ENCODE results near the gene MRPL22.
"Not testable (repeated sequence)": the region's sequence is repeated elsewhere in the genome, so short reads cannot be mapped to it uniquely, and the experiment has no call there.

The MRPL22 gene

DNA sequence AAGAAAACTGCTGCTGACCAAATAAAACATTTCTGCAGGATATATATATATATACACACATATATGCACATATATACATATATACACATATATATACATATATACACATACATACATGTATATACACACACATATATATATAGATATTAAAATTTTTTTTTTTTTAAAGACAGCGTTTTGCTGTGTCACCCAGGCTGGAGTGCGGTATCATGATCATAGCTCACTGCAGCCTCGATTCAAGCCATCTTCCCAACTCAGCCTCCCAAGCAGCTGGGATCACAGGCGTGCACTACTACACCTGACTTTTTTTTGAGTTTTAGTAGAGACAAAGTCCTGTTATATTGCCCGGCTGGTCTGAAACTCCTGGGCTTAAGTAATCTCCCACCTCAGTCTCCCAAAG, 2.7 kb downstream of the MRPL22 start:
- DNase-seq = no peak

DNA sequence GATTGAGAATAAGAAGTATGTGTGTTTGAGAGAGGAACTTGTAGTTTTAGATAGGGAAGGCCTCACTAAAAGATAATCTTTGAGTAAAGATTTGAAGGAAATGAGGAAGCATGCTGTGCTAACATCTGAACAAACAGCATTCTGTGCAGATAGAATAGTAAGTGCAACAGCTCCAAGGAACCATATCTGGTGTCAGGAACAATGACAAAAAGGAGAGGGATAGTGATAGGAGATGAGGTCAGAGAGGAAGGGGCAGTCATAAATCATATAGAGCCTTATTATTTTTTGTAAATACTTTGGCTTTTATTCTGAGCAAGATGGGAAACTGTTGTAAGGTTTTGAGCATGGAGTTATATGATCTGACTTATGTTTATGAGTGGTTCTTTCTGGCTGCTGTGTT, 3.8 kb downstream of the MRPL22 start:
- DNase-seq = no peak

DNA sequence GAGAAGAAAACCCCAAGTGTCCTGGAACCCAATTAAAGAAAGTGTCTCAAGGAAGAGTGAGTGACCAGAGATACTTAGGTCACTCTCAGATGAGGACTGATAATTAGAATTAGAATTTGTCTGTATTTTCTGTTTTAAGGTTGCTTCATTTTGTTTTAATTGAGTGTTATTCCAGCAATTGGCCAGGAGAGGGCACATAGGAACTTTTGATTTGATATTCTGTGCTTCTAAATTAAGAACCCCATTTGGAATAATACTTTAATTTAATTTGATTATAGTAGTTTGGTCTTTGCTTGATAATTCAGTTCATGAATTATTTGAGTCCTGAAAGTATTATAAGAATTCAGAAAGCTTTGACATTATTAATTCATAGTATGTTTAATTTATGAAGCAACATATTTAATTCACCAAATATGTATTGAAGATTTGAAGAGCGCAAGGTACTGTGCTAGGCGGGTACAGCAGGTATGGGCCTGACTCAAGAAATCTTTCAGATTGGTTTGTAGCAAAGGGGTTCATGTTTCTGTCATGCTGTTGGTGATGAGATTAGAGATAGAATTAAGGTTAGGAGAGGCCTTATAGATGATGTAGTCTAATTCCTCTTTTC, 4.9 kb downstream of the MRPL22 start:
- peak; percentile 8 for DNase-seq

DNA sequence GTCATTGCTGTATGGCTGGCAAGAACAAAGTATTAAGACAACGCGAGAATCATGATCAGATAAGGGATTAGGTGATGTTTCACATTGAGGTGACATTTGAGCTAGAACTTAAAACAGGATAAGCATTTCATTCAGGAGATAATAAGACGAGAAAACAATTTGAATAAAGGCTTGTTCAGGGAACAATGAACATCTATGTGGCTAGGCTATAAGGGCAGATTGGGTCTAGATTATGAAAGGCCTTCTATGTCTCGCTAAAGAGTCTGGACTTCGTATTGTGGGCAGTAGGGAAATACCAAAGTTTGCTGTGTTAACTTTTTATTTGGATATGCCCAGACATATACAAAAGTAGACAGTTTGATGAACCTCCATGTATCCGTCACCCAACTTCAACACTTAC, 6.9 kb downstream of the MRPL22 start:
- DNase-seq = no peak

DNA sequence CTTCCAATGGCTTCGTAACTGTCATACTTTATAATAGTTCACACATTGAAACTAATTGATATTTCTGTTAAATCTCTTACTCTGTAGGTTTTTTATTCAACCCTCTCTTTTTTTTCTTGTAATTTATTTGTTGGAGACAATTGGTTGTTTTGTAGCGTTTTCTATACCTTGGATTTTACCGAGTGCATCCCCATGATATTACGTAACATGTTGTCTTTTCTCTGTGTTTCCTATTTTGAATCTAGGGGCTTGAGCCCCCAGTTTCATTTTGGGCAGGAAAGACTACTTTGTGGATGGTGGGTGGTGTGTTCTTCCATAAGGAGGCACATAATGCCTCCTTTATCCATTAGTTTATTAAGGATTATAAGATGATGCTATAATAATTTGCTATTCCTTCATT, 7.4 kb downstream of the MRPL22 start:
- no peak for DNase-seq

DNA sequence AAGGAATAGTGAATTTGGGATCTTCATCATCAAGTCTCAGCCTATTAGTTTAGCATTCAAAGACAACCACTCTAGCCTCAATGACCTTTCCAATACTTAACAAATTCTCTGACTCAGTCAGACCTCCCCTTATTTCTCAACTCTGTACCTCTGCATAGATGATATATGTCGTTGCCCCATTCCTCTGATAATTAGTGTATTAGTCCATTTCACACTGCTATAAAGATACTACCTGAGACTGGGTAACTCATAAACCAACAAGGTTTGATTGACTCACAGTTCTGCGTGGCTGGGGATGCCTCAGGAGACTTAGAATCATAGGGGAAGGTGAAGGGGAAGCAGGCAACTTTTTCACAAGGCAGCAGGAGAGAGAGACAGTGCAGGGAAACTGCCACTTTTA, 8.9 kb downstream of the MRPL22 start:
- DNase-seq = no peak

DNA sequence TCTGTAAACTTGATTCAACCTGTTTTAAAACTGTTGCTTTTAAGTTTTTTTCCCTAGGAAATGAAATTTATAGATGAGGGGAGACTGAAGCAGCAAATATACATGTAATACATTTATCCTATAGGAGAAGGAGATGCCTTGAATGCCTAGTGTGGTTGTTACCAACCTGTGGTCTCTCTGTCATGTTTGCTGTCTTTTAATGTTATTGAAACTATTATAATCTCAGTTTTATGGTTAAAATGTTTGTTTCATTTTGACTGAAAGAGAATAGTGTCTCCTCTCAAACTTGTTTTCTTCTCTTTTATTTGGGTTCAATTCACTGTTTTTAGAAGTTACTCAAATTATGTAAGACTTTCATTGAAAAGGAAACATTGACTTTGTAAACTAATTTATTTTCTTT, 15.8 kb downstream of the MRPL22 start:
- DNase-seq = no peak

DNA sequence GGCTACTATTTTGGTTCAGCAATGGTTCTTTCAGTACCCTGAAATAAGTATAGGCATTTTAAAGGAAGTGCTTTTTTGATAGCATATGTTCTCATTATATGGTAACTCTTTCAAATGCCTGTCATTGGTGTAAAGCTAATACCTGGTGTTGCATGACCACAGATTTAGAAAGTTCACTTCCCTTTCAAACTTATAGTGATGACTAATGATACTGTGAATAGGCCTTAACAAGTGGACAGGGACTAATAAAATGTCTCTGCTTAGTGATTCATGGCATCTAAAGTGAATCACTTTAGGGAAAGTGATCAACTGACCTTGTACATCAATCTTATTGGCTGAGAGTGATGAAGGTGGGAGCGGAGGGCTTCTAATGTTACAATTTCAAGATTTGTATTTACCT, 21.6 kb downstream of the MRPL22 start:
- no peak for DNase-seq

DNA sequence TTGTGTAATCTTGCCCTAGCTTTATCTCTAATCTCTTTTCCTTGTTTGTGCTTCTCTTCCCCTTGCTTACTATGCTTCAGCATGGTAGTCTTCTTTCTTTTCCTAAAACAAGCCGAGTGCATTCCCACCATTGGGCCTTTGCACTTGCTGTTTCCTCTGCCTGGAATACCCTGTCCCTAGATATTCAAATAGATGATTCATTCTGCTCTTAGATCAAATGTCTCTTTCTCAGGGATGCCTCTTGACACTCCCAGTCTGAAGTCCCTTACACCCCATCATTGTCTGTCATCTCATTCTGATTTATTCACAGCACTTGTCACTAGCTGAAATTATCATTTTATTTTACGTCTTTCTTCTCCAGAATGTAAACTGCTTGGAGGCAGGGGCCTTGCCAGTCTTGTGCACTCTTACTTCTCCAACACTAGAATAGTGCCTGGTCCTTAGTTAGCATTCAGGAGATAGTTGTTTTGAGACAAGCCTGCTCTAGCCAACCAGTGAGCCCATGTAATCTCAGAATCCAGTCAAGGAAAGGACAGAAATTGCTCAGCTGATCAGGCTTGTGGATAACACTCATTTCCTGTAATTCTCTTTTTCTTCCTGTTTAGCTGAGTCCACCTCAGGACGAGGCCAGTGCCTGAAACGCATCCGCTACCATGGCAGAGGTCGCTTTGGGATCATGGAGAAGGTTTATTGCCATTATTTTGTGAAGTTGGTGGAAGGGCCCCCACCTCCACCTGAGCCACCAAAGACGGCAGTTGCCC, 25.4 kb downstream of the MRPL22 start:
- DNase-seq = no peak

DNA sequence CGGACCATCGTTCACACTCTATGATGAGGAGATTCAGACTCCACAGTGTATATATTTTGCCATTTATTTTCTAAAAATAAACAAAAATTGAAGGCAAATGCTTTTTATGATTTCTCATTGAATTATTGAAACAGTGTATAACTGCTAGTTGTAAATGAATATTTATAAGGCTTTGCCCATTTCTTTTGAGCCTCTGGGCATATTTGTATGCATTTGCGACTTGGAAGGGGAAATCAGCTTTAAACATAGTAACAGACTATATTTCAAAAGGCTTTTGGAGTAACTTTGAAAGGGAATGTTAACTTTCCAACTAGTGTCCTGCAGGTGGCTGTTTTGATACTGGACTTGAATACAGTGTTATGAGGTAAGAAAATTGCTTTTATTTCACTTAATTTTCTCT, 26.0 kb downstream of the MRPL22 start:
- no peak for DNase-seq

DNA sequence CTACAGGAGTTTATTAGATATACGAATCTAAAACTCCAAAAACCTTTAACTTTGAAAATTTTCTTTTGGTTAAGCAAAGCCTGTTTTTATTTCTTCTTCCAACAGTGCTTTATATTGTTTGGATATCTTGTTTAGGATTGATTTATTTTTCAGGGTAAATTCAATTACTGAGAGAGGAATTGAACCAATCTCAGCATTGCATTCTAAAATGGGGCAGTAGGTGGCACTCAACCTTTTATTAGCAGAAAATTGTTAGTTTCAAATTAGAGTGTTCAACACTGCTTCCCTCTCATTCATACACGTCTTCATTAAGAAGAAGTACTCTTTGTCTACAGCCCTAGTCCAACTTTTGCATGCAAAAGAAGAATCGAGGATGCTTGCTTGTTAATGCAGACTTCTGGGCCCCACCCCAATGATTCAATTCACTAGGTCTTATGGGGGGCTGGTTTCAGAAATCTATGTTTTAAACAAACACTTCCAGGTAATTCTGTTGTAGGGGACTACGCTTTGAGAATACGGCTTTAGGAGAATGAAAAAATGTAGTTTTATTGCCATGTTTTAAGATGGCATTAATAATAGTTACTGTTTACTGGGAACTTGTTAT, 26.6 kb downstream of the MRPL22 start:
- no peak for DNase-seq

DNA sequence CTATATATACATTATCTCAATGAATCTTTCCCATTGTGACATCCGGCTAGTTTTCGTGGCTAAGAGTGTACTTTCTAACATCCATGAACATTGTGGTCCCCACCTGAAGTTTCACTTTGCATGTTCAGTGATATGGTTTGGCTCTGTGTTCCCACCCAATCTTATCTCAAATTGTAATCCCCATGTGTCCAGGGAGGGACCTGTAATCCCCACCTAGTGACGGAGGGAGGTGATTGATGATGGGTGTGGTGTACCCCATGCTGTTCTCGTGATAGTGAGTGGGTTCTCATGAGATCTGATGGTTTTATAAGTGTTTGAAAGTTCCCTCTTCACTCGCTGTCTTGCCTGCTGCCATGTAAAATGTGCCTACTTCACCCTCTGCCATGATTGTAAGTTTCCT, 28.1 kb downstream of the MRPL22 start:
- DNase-seq = no peak

DNA sequence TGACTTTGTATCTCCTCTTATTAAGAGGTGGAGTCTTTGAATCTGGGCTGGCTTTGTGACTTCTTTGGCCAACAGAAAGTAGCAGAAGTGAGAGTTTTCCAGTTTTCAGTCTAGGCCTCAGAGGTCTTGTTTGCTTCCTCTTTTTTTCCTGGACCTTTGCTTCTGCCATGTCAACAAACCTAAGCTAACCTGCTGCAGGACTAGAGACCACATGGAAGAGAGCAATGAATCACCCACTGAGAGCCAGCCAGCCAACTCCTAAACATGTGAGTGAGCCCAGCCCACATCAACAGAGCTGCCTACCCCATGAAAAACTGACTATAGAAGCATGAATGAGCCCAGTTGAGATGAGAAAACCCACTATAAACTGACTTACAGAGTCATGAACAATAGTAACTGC, 29.9 kb downstream of the MRPL22 start:
- peak; percentile 47 for DNase-seq

DNA sequence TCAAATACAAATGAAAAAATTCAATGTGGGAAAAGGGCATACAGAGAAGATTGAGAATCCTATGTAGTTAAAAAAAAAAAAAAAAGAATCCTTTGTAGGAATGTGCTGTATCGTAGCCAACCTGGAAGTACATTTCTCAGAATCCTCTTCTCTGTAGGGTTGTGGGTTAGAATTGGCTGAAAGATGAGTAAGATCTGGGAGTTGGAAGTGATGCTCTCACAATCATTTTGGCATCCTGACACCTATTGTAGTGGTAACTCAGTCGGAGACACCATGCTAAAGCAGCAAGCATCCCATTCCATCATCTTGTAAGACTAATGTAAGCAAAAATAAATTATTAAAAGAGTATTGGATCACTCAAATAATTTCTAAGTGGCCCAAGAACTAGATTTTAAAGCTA, 30.6 kb downstream of the MRPL22 start:
- no peak for DNase-seq

DNA sequence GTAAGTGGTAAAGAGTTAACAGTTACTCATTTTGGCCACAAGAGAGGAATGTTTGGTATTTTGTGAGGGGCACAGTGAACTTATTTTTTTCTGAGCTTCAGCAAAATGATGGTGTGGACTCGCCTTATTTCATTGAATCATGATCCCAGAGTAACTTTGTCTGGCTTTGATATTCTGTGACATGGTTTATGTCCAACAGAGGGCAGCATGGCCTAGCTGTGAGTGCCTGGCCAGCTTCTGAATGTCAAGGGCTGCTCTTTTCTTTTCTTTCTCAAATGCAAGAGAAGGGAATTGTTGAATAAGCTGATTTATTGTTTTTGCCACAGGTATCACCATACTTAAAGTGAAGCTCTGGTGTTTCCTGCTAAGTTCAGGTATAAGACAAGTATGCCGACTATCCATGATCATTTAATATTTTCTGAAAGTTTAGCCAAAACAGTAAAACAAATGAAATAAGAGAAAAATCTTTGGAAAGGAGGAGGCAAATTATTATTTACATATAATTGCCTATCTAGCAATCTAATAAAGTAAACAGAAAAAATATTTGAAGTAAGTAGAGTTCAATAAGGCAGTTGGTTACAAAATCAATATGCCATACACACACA, 31.7 kb downstream of the MRPL22 start:
- peak; percentile 35 for DNase-seq

DNA sequence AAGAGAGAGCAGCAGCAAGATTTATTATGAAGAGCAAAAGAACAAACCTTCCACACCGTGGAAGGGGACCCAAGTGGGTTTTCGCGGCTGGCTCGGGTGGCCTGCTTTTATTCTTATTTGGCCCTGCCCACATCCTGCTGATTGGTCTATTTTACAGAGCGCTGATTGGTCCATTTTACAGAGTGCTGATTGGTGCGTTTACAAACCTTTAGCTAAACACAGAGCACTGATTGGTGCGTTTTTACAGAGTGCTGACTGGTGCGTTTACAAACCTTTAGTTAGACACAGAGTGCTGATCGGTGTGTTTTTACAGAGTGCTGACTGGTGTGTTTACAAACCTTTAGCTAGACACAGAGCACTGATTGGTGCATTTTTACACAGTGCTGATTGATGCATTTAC, 35.2 kb downstream of the MRPL22 start:
- DNase-seq = not testable (repeated sequence)

DNA sequence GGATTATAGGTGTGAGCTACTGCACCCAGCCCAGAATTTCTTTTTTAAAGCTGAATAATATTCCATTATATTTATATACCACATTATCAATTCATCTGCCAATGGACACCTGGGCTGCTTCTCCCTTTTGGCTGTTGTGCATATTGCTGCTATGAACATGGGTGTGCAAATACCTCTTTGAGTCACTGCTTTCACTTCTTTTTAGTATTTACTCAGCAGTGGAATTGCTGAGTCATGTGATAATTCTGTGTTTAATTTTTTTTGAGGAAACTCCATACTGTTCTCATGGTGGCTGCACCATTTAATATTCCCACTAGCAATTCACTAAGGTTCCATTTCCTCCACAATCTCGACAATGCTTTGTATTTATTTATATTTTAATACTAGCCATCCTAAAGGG, 36.5 kb downstream of the MRPL22 start:
- no peak for DNase-seq

DNA sequence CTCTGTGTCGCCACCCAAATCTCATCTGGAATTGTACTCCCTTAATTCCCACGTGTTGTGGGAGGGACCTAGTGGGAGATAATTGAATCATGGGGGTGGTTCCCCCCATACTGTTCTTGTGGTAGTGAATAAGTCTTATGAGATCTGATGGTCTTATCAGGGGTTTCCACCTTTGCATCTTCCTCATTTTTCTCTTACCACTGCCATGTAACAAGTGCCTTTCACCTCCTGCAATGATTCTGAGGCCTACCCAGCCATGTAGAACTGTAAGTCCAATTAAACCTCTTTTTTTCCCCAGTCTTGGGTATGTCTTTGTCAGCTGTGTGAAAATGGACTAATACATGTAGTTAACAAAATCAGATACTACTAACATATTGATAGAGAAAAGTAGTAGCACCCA, 37.4 kb downstream of the MRPL22 start:
- DNase-seq = not testable (repeated sequence)

DNA sequence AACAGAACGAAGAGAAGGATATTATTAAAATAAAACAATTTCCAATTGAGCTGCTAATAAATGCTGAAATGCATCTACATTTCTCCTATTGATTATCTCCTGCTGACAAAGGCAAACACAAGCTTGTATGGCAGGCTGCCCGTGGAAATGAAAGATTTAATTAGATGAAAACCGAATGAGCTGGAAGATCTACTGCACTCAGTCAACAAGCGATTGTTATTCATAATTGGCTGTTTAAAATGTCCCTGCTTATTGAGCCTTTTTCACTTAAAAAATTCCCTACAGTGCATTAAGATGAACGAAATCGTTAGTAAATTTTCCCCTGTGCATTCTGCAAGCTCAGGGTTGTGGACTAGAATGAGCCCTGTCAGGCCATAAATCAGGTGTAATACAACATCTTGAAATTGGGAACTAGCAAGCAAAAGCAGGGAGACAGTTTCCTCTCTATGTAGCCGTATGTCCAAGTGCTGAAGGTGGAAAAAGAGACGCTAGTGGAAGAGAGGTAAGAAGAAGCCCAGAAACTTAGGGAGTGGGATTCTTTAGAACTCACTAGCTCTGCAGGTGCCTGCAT, 44.2 kb downstream of the MRPL22 start:
- DNase-seq = no peak

DNA sequence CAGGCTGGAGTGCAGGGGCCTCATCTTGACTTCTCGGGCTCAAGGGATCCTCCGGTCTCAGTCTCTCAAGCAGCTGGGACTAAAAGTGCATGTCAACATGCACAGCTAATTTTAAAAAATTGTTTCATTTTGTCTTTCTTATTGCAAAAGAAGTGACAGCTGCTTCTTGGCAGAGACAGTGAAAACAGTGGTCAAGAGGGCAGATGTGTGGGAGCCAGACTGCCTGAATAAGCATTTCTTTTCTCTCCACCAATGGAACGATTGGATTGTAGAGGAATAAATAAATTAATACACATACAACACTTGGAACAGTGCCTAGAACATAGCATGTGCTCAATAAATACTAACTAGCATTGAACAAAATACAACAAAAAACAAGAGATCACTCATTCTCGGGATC, 45.3 kb downstream of the MRPL22 start:
- DNase-seq = no peak

DNA sequence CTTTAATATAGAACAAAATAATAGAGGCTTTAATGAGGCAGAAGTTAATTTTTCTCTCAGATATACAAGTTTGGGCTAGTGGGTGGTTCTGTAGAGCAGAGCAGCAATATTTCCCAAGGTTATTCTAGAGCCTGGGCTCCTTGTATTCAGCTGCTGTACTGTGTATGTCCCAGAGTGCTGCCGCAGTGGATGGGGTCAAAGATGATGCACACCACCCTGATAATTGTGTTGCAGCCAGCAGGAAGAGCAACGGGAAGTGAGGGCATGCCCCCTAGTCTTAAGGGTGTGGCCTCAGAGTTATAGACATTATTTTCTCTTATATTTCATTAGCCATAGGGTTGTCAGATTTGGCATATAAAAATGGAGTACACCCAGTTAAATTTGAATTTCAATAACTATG, 48.8 kb downstream of the MRPL22 start:
- no peak for DNase-seq

DNA sequence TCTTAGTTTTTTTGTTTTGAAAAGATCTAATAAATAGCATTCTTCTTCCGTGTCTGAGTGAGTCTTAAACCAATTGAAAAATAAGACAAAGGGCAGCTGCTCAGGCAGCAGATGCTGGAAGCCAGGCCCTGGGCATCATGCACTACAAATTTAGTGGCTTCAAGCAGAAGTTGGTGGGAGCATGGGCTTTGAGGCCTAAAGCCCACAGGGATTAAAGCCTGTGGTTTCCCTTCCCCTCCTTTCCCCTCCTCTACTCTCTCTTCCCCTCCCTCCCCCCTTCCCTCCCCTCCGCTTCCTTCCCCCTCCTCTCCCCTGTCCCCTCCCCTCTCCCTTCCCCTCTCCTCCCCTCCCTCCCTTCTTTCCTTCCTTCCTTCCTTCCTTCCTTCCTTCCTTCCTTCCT, 52.6 kb downstream of the MRPL22 start:
- no peak for DNase-seq

DNA sequence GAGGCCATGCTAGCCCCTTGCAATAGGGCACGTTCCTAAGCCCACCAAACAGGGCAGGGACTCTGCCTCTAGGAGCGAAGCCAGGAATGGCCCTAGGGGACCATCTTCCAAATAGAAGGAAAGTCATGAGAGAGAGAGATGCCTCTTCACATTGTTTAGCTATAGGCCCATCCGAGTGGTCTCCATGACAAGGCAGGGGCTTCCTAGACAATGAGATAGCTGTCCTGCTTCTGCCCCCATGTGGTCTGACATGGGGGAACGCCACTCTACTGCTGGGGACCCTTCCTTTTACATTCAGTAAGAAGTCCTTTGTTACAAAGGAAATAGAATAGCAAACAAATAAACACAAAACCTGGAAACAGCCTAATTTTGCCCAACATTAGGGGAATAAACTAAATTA, 54.8 kb downstream of the MRPL22 start:
- no peak for DNase-seq

DNA sequence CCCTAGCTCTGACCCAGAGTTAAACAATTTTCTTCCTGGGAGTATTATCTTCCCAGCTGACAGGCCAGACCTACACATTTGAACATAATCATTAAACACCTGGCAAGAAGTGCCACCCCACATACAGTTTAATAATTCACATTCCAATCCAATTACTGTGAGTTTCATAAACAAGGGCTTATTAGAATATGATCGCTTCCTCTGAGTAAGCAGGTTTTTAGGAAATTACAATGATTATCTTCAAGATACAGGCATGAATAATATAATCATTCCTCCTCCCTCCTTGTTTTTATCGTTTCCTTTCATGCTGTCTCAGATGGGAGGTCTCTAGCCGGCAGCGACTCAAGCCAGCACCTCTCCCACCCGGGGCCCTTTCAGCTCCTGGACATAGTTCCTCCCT, 56.9 kb downstream of the MRPL22 start:
- DNase-seq = no peak

Data from RPMI8226 (cell line).